Stimulated activated CD4-positive, alpha-beta T cell treated with anti-CD3 and anti-CD28 coated beads, Interleukin-1b, Interleukin-23, amount 100 ng/mL, for 1 hour (primary cell): Measurements from ENCODE around the gene RHOH.

ENCODE experiments used
- DNase-seq, 2 donors: peaks; one replicate each; pipeline ENCODE4 v3.0.0-alpha.2; 2020; ENCODE audit warnings: low read depth in 2 of 2

RHOH gene

DNA sequence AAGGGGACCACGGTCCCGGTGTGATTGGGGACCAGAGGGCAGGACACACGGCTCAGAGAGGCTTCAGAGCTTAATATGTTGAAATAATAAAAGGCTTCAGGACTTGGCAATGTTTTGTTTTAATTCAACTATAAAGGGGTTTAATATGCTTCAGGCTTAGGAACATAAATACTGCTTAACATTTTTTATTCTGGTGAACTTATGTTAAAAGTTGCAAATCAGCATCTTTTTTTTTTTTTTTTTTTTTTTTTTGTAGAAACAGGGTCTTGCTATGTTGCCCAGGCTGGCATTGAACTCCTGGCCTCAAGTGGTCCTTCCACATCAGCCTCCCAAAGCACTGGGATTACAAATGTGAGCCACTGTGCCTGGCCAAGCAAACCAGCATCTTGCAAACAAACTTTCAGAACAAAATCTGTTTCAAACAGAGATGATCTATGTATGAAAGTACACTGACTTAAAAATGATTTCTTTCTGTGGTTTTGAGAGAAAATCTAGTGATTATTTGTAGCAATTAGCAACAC lies 37.7 kb downstream of the RHOH start:
- no peak for DNase-seq

DNA sequence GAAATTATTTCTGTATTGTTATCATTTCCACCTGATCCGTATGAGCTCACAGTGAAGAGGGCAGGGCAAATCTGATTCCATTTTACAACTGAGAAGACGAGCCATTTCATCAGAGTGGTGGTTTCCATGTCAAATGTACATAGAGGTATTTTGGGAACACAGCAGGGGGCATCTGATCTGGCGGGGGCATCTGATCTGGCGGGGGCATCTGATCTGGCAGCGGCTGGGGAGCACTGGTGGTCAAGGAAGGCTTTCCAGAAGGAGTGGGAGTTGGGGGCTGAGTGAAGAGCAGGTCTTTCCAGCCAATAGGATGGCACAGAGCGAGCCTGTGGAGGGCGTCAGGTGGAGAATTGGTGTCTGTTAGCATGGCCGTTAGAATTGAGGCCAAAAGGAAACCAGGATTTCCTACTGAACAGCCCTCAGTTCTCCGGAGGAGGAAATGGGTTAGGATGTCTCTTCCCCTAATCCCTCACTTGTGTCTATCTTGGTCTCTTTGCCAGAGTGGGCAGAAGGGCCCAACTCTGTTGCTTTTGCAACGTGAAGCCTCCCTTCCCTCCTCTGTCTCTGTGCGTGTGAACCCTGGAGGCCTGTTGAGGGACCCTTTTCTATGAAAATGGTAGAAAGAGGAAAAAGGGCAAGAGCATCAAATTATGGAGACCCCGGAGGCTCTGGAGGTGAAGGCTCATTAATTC lies 41.3 kb downstream of the RHOH start:
- no peak for DNase-seq

DNA sequence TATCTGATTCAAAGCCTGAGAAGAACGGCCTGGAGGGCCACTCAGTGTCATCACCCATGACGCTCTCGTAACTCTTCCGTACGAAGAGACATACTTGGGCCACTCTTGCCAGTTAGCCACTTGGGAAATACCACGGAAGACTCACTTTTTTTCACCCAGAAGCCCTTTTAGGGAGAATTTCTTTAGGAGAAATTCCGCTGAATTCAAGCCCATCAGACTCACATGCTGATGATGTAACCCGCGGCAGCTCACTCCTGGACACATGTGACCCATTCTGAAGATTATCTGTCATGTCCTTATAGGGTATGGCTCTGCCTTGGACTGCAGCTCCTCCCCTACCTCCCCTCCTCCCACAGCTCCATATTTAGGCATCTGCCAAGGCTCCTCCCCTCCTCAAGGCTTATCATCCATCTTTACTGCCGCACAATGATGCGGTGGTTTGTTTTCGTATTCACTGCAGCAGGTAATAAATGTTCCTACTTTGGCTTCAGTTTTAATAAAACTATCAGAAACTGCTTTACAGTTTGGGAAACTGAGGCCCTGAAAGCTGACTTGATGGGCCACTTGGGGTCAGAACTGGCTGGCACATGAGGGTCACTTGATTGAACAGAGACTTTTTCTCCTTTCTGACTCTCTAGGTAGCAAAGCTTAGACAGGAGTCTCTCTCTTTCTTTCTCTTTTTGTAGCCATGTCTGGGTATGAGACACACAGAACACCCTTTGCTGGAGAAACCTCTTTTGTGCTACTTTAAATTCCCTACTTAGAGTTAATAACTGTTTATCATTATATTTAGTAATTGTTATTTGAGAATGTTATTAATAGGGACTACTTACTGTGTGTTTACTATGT lies 42.1 kb downstream of the RHOH start:
- peak in 1 of 2 donors; percentile 58 for DNase-seq

DNA sequence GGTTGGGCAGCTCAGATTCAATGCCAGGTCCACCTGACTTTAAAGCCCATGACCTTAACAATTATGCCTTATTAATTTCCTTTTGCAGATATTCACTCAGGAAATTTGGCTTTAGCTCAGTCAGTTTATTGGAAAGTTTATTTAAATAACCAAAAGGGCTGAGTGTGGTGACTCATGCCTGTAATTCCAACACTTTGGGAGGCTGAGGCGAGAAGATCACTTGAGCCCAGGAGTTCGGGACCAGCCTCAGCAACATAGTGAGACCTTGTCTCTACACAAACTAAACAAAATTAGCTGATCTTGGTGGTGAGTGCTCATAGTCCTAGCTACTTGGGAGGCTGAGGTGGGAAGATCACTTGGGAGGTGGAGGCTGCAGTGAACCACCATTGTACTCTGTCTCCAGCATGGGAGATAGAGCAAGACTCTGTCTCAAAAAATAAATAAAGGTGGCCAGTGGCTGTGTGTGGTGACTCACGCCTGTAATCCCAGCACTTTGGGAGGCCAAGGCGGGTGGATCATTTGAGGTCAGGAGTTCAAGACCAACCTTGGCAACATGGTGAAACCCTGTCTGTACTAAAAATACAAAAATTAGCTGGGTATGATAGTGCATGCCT lies 43.3 kb downstream of the RHOH start:
- DNase-seq: no peak

DNA sequence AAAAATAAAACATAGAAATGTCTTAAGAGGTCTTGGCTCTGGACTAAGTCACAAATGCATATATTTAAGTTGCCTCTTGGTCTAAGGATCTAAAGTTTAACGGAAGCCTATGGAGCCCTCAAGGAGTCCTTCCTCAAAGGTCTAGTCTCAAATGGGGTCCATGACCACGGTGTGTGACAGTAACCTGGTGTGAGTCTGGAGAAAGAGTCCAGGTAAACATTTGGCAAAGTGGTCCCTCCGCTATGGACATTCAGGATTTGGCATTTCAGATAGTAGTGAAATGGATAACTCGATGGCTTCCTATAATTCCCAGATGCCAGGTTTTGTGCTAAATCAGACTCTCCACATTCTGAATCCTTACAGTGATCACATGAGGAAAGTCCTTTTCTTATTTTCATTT lies 44.2 kb downstream of the RHOH start:
- no peak for DNase-seq

DNA sequence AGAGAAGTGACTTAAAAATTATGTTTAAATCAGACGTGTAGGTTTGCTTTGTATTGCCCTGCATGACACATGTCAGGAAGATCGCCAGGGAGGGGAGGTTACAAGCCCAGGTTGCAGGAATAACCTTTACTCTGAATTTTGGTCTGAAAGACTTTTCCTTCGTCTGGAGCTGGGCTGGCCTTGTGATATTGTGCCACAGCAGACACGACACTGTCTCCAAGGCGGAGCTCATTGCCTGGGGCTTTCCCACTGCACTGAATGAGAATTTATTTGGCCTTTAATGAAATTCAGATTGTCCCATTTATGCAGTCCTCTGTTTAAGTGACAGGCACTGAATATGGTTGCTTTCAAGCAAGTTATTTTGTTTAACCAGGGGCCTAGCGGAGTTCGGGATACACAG lies 45.1 kb downstream of the RHOH start:
- no peak for DNase-seq

DNA sequence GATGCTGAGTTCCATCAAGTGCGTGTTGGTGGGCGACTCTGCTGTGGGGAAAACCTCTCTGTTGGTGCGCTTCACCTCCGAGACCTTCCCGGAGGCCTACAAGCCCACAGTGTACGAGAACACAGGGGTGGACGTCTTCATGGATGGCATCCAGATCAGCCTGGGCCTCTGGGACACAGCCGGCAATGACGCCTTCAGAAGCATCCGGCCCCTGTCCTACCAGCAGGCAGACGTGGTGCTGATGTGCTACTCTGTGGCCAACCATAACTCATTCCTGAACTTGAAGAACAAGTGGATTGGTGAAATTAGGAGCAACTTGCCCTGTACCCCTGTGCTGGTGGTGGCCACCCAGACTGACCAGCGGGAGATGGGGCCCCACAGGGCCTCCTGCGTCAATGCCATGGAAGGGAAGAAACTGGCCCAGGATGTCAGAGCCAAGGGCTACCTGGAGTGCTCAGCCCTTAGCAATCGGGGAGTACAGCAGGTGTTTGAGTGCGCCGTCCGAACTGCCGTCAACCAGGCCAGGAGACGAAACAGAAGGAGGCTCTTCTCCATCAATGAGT lies 46.6 kb downstream of the RHOH start:
- DNase-seq: no peak

DNA sequence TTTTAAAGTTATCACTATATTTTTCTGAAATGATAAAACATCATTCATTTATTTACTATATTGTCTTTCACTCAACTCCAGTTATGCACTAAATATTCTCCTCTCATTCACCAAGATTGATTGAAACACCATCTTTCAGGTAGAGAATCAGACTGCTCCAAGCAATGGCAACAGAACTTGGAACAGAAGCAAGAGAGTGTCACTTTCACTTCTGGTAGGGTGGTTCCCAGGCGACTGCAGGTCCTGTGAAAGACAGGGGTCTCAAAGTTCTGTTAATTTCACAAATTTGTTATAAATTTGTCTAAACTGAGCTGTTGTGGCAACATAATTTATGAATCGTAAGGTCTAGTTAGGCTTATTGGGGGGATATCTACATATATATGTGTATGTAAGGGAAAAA lies 47.8 kb downstream of the RHOH start:
- DNase-seq: no peak

DNA sequence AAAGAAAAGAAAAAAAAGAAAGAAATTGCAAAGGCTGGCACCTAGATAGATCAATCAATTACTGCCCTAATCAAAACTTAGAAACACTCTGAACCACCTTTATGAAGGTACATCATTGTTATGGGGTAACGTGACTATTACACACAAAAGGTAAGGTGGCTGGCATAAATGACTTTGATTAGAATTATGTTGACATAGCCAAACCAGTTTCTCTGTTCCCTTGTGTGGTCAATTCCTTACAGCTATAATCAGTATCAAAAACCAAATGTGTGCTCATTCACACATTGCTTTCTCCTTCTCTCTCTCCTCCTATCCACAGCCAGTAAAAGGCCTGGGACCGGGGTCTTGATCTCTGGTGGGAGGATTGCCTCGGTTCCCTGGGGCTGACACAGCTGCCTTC lies 48.7 kb downstream of the RHOH start:
- no peak for DNase-seq

DNA sequence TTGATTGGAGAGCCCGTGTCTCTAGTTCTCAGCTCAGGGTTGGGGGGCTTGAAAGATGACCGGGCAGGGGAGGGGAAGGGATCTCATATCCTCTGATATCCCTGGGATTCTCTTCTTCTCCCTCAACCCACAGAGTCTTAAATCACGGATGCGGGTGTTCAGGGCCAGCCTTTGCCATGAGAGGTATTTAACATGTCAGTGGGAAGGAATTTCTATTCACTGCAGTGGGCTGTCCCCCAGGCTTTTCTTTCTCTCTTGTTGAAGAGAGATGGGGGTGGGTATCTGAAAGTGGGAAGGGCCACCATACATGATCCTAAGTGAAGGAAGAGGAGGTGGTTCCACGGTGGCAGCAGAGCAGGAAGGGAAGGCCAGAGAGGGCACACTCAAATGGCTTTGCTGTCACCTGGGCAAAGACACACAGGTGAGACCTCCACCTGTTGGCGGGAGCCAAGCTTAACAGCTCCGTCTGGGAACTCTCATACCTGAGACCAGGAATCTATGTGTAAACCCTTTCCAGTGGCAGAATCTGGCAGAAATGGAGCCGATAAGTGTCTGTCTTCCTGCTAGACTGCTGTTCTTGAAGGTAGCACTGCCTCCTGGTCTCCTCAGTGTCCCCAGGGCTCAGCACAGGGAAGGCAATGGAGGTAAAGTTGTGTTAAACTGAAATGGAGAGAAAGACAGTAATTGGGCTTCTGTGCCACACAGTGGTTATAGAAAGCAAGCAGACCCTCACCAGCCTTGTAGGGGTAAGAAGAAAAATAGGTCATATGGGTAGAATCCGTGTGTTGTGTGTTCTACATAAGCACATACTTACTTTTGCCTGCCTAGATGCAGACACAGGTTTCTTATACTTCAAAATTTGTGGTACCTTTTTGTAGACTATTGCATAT lies 49.4 kb downstream of the RHOH start:
- DNase-seq: no peak

DNA sequence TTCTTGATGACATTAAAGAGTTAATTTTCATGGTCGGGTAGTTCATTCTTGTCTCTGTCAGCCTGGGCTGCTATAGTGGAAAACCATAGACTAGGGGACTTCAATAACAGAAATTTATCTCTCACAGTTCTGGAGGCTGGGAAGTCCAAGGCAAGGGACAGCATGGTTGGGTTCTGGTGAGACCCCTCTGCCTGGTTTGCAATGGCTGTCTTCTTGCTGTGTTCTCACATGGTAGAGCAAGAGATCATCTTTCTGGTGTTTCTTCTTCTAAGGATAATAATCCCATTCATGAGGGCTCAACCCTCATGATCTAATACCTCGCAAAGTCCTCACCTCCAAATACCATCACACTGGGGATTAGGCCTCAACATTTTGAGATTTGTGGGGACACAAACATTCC lies 50.1 kb downstream of the RHOH start:
- DNase-seq: no peak

DNA sequence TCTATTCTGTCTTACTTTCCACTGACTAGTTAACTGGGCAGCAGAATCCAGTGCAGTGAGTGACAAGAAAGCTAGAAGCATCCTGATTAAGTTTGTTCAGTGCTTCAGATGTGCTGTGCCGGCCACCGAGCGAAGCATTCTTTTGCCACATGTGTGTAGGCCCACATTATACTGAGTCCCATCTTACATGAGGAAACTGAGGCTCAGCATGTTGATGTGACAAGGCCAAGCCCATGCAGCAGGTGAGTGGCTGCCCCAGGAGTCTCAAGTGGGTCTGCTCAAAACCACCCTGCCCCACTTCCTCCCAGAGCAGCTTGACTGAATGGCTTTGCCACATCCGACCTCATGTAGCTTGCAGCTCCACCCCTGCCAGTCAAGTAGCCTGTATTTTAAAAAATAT lies 50.5 kb downstream of the RHOH start:
- no peak for DNase-seq

DNA sequence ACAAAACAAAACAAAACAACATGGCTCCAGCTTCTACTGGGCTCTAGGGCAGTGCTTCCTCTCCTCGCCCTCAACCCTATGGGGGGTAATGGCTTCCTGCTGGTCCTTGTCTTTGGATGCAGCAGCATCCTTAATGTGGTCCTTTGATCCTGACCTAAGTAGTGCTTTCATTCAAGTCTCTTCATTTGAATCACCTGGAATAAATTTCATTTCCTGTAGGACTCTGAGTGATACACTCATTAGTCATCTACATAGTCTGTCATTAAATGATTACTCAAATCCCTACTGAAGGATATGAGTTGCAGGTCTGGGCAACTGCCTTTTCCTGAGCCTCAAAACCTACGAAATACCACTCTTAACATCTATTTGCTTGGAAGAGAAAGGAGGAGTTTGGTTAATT lies 54.5 kb downstream of the RHOH start:
- DNase-seq: no peak

DNA sequence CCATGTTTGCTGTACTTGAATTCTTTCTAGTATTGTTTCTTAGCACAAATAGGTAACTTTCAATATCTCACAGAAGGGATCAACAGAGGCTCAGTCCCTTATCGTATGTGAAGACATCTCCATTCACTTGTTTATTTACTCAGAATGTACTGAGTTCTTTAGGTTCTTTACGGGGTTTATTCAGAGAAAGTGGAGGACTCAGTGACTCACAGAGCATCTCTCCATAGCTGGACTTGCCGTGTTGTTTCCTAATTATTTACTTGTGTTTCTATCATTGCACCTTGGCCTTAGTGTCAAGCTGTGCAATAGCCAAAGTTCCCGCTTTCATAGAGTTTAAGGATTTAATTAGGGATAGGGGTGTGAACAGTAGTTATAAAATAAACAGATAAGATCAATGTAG lies 57.1 kb downstream of the RHOH start:
- no peak for DNase-seq

DNA sequence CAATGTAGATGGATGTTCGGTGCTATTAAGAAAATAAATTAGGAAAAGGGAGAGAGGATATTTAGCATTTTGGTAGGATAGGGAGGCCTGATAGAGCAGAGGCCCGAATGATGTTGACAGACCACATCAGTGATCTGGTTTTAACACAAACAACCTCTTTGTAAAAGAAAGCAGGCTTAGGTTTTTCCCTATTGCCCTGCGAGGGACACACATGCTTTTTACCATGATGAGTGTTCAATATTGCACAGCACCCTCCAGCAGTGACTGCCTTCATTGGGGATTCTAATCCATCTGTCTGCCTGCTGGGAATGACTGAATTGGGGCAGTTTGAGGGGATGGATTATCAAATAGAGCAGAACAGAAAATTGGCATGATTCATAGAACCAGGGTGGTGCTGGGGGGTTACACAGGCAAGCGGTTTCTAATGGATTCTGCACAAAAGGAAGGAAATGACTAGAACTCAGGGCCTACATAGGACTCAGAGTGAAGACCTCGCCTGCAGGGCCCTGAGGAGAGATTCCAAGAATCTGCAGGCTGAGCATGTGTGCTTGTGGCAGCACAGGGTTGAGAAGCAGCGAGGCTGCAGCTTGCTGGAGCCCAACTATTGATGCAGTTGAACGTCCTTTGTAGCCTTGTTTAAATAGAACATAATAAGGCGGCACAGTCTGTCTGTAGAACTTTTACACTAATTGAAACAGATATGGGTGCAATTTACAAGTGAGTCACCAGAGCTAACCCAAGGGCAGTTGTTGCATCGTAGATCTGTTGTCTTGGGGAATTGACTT lies 58.0 kb downstream of the RHOH start:
- DNase-seq: no peak

DNA sequence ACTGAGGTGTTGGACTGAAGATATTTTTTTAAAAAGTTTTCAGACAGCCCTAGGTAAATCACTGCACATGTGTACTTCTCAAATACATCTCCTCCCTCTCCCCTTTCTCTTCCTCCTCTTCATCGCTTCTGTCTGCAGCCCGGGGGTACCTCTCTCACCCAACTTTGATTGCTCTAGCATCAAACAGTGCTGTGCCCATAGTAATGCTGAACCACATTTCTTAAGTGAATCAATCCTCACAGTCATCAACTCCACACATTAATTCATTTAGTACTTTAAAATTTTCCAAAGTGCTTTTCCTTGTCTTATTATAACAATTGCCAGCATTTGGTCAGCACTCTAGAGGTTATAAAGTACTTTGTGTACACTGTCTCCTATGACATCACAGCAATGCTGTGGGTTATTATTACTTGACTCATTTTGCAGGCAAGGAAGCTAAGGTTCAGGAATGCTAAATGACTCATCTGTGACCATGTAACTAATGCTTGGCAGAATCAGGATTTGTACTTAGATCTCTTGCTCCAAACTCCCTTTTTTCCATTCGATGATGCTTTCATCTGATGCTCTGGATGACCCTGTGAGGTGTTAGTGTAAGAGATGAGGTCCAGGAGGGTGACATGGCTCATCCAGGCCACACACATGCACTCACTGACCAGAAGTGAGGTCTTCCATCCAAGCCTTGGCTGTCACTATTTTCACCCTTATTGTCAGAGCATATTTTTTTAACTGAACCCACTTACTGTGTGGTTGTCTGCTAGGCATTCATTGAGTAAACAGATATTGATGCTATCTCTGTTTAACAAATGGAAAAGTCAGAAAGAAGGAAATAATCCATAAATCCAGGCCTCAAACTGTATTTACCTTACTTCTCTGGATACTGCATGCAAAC lies 58.8 kb downstream of the RHOH start:
- no peak for DNase-seq

DNA sequence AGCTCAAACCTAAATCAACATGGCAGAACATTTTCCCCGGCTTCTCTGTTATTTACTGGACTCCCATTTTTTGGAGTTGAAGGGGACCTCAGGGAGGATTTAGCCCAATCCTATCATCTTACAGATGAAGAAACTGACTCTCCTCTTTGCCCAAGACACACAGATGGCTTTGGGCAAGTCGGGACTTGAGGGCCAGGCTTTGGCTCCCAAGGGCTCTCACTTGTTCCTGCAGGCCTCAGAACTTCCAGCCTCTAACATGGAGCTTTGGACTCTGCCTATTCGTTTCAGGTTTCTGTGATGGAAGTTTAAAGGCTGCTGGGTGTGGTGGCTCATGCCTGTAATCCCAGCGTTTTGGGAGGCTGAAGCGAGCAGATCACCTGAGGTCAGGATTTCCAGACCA lies 59.5 kb downstream of the RHOH start:
- DNase-seq: no peak

DNA sequence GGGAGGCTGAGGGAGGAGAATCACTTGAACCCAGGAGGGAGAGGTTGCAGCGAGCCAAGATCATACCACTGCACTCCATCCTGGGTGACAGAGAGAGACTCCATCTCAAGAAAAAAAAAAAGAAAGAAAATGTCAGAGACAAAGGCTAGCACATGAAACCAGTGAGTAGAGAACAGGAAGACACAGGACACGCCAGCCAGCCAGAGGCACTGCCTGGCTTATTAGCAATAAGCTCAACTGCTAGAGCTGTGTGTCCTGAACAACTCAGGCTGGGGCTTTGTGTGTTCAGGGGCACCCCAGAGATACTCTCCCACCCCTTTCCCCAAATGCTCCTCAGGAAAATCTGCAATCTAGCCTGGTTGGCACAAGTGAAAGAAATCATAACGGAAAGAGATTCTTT lies 60.0 kb downstream of the RHOH start:
- DNase-seq: no peak

DNA sequence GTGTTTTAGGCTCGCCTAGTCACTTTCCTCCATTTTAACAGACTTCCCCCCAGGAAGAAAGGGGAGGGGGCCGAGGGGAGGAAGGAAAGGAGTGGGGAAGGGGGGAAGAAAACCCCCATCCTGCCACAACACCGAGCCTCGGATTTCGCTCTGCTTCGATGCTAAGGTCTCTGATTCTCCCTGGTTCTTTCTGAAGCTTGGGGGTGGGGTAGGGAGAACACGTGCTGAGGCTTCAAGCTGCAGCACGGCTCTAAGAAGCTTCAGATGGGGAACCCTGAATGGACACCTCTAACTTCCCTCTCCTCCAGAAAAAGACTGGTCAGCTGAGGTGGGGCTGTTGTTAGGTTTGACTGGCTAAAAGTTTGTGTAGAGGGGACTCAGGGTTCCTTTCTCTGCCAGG lies 61.8 kb downstream of the RHOH start:
- DNase-seq: no peak
